Memory B cell (primary cell): ENCODE results near the gene SLC37A1.

Source experiments
- ATAC-seq: fragments of 150-1000 bp; cut with Tn5 transposase; 2 replicates; pipeline ENCODE4 v1.10.0; 2021; ENCODE audit warnings: low read depth, mild to moderate bottlenecking, moderate library complexity
- DNase-seq, 2 donors: peaks; one replicate each; pipeline ENCODE4 v3.0.0; 2022; ENCODE audit warnings: low spot score in 2 of 2
- H3K27ac Mint-ChIP-seq: one replicate; pipeline ENCODE4 v1.8.0; 2022; ENCODE audit warnings: mild to moderate bottlenecking, moderate library complexity, mixed read lengths
- H3K27me3 Mint-ChIP-seq: one replicate; pipeline ENCODE4 v1.8.0; 2022; ENCODE audit warnings: mixed read lengths
- H3K36me3 Mint-ChIP-seq: one replicate; pipeline ENCODE4 v1.8.0; 2022; ENCODE audit warnings: mild to moderate bottlenecking, mixed read lengths
- H3K4me1 Mint-ChIP-seq: one replicate; pipeline ENCODE4 v1.8.0; 2022; ENCODE audit warnings: mixed read lengths
- H3K4me3 Mint-ChIP-seq: one replicate; pipeline ENCODE4 v1.8.0; 2022; ENCODE audit warnings: mild to moderate bottlenecking, moderate library complexity, mixed read lengths
- H3K9me3 Mint-ChIP-seq: one replicate; pipeline ENCODE4 v1.8.0; 2022; ENCODE audit warnings: mixed read lengths

Gene SLC37A1

GRCh38 chr21:42505090-42505726, 8.4 kb upstream of the SLC37A1 start:
- peaks cover 9% of the 10 kb centered on the region for H3K4me1 Mint-ChIP-seq
- no peaks in the 10 kb centered on the region for H3K27me3 Mint-ChIP-seq
- H3K9me3 Mint-ChIP-seq: no peaks in the 10 kb centered on the region
- H3K4me3 Mint-ChIP-seq: no peak overlapping the region
- DNase-seq (no peak), ATAC-seq (peak; percentile 98)
- no peak overlapping the region for H3K27ac Mint-ChIP-seq
- H3K36me3 Mint-ChIP-seq: no peaks in the 10 kb centered on the region

GRCh38 chr21:42507418-42507817, 6.2 kb upstream of the SLC37A1 start:
- H3K4me3 Mint-ChIP-seq: no peak overlapping the region
- DNase-seq (no peak), ATAC-seq (no peak)
- H3K36me3 Mint-ChIP-seq: no peaks in the 10 kb centered on the region
- no peak overlapping the region for H3K27ac Mint-ChIP-seq
- H3K27me3 Mint-ChIP-seq: no peaks in the 10 kb centered on the region
- H3K4me1 Mint-ChIP-seq: peaks cover 12% of the 10 kb centered on the region
- H3K9me3 Mint-ChIP-seq: no peaks in the 10 kb centered on the region

DNA sequence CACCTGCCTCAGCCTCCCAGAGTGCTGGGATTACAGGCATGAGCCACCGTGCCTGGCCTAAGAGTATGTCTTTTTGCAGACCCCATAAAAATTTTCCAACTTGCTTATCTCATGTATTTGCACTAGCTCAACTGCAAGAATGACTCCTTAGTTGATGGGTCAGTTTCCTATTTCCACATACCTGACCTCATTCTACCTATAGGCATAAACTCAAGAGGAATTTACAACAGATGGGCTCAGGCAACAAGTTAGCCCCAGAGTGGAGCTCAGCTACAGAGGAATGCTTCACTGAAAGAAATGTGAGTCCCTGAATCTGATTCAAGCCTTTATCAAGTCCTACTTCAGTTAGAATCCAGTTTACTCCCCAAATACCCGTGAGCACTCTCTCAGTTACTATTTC, 5.3 kb upstream of the SLC37A1 start:
- Mint-ChIP-seq H3K27me3 (no peaks in the 10 kb centered on the region), H3K36me3 (no peaks in the 10 kb centered on the region), H3K27ac (no peak overlapping the region), H3K4me3 (no peak overlapping the region), H3K4me1 (peaks cover 14% of the 10 kb centered on the region), H3K9me3 (no peaks in the 10 kb centered on the region)
- ATAC-seq: no peak
- DNase-seq: no peak

GRCh38 chr21:42509244-42509643, 4.4 kb upstream of the SLC37A1 start:
- DNase-seq (no peak), ATAC-seq (no peak)
- Mint-ChIP-seq H3K27ac (no peak overlapping the region), H3K27me3 (no peaks in the 10 kb centered on the region), H3K36me3 (no peaks in the 10 kb centered on the region), H3K9me3 (no peaks in the 10 kb centered on the region), H3K4me3 (no peak overlapping the region), H3K4me1 (peaks cover 14% of the 10 kb centered on the region)

DNA sequence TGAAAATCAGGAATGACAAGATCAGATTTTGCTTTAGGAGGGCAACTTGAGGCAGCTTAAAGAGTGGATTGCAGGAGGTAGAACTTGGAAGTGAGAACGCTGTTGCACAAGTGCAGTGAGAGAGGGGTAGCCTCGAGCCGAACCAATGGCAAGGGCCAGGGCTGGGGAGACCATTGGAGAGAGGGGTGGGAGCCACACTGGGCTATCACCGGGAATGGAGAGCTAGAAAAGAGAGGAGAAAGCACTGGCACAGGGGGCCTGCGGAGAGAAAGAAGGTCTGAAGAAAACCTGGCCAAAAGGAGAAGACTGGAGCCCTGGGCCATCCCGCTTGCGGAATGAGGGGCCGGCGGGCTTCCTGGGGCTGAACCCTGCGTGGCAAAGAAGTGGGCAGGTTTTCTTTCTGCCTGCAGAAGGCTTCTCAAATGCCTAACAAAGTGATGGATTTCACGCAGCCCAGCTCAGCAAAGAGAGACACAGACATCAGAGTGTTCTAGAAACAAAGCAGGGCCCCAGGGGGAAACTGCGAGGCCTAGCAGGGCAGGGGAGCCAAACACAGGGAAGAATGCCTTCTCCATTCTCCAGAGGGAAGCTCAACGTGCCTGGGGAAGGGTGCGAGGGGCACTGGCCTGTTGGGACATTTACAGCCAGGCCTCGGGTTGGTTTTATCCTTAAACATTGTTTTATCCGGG, 1.2 kb upstream of the SLC37A1 start:
- Mint-ChIP-seq H3K27ac (peak overlapping the region; percentile 93), H3K36me3 (peaks cover 4% of the 10 kb centered on the region), H3K4me3 (peak overlapping the region; percentile 91), H3K27me3 (no peaks in the 10 kb centered on the region), H3K9me3 (no peaks in the 10 kb centered on the region), H3K4me1 (peaks cover 11% of the 10 kb centered on the region)
- ATAC-seq (no peak), DNase-seq (no peak)

DNA sequence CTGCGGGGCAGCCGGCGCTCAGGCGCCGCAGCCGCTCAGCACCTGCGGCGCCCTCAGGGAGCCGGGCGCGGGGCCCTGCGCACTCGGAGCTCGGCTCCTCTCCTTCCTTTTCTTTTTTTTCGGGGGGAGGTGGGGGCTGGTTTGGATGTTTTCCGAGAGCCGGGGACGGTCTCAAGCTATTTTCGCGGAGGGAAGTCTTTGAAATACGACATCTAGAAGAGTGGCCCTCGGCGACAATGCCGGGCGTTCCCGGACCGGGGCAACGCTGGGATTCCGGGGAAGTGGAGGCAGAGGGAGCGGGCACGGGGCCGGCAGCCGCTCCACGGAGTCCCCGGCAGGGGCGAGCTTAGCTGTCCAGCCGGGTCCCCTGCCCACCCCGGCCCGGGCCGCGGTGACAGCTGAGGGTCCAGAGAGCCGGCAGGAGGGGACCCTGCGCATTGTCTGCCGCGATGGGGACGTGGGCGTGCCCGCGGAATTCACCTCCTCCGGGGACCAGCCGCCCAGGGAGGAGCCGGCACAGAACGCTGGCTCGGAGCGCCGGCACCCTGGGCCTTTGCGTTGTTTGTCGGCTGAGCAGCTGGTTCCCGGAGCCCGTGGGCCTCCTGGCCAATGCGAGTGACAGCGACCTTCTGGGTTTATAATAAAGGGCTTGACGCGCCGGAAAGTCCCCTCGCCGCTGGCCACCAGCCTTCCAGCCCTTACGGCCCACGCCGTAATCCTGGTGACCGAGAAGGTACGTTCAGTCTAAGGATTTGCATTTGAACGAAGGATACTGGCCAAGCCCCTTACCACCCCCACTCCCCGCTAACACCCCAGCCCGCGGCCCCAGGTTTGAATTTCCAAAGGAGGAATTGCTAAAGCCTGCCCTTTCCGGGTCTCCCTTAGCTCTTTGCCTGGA, 582 bp downstream of the SLC37A1 start:
- Mint-ChIP-seq H3K36me3 (peaks cover 7% of the 10 kb centered on the region), H3K27me3 (no peaks in the 10 kb centered on the region), H3K27ac (peak overlapping the region; percentile 94), H3K4me1 (peaks cover 11% of the 10 kb centered on the region), H3K9me3 (no peaks in the 10 kb centered on the region), H3K4me3 (peak overlapping the region; percentile 85)
- ATAC-seq: peak; percentile 75
- DNase-seq: peak; percentile 78 to 79

GRCh38 chr21:42514883-42515228, 1.2 kb downstream of the SLC37A1 start:
- DNase-seq: no peak
- no peaks in the 10 kb centered on the region for H3K9me3 Mint-ChIP-seq
- peaks cover 13% of the 10 kb centered on the region for H3K4me1 Mint-ChIP-seq
- no peak for ATAC-seq
- peak overlapping the region; percentile 94 for H3K27ac Mint-ChIP-seq
- H3K36me3 Mint-ChIP-seq: peaks cover 11% of the 10 kb centered on the region
- H3K27me3 Mint-ChIP-seq: no peaks in the 10 kb centered on the region
- H3K4me3 Mint-ChIP-seq: peak overlapping the region; percentile 85

- ATAC-seq (no peak), DNase-seq (no peak)
- peaks cover 19% of the 10 kb centered on the region for H3K36me3 Mint-ChIP-seq
- peak overlapping the region; percentile 55 for H3K4me3 Mint-ChIP-seq
- no peaks in the 10 kb centered on the region for H3K27me3 Mint-ChIP-seq
- peaks cover 17% of the 10 kb centered on the region for H3K4me1 Mint-ChIP-seq
- peak overlapping the region; percentile 24 for H3K27ac Mint-ChIP-seq
- no peaks in the 10 kb centered on the region for H3K9me3 Mint-ChIP-seq
Measured at GRCh38 chr21:42515708-42516502, 2.3 kb downstream of the SLC37A1 start.

GRCh38 chr21:42518215-42518614, 4.6 kb downstream of the SLC37A1 start:
- no peaks in the 10 kb centered on the region for H3K27me3 Mint-ChIP-seq
- H3K36me3 Mint-ChIP-seq: peaks cover 28% of the 10 kb centered on the region
- H3K4me3 Mint-ChIP-seq: no peak overlapping the region
- peak overlapping the region; percentile 69 for H3K27ac Mint-ChIP-seq
- no peak for DNase-seq
- no peaks in the 10 kb centered on the region for H3K9me3 Mint-ChIP-seq
- ATAC-seq: no peak
- H3K4me1 Mint-ChIP-seq: peaks cover 22% of the 10 kb centered on the region

DNA sequence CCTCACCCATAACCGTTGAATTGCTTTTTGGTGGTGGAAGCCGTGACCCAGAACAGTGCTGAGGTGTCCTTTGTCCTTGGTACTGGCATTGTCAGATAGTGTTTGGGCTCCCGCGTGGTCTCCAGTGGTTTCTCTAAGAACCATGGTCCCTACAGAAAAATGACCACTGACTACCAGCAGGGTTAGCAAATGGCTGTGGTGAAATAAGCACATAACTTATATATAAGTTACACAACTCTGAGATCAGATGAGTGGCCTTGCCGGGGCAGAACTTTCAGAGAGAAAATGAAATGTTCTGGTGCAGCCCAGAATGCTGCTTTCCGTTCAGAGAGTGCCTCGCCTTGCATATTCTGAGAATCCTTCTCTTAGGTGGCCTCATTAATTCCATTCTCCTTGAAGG, 5.0 kb downstream of the SLC37A1 start:
- Mint-ChIP-seq H3K4me1 (peaks cover 22% of the 10 kb centered on the region), H3K27ac (peak overlapping the region; percentile 69), H3K4me3 (no peak overlapping the region), H3K9me3 (no peaks in the 10 kb centered on the region), H3K27me3 (no peaks in the 10 kb centered on the region), H3K36me3 (peaks cover 28% of the 10 kb centered on the region)
- DNase-seq: no peak
- ATAC-seq: no peak

- DNase-seq (no peak), ATAC-seq (no peak)
- Mint-ChIP-seq H3K9me3 (no peaks in the 10 kb centered on the region), H3K27ac (peak overlapping the region; percentile 100), H3K27me3 (no peaks in the 10 kb centered on the region), H3K4me1 (peaks cover 36% of the 10 kb centered on the region), H3K4me3 (no peak overlapping the region), H3K36me3 (peaks cover 30% of the 10 kb centered on the region)
Measured at GRCh38 chr21:42520628-42521253, 7.1 kb downstream of the SLC37A1 start.

DNA sequence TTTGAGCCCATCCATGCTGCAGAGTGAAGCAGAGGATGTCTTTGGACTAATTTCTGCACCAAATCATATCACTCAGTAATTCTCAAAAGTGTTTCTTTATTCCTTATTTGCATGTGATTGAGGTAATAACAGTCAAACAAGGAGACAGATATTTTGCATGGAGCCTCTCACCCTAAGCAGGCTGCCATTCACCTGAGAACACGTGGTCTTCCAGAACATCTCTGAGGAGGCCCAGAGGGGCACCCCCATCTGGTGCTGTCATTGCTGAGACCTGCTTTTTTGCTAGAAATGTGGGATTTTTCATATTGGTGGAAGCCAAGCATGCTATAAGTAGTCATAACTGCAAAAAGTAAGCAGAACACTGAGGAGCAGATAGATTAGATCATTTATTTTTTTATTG, 7.7 kb downstream of the SLC37A1 start:
- no peak overlapping the region for H3K4me3 Mint-ChIP-seq
- peaks cover 32% of the 10 kb centered on the region for H3K36me3 Mint-ChIP-seq
- H3K9me3 Mint-ChIP-seq: no peaks in the 10 kb centered on the region
- no peaks in the 10 kb centered on the region for H3K27me3 Mint-ChIP-seq
- peak overlapping the region; percentile 100 for H3K27ac Mint-ChIP-seq
- peaks cover 39% of the 10 kb centered on the region for H3K4me1 Mint-ChIP-seq
- ATAC-seq (no peak), DNase-seq (no peak)

DNA sequence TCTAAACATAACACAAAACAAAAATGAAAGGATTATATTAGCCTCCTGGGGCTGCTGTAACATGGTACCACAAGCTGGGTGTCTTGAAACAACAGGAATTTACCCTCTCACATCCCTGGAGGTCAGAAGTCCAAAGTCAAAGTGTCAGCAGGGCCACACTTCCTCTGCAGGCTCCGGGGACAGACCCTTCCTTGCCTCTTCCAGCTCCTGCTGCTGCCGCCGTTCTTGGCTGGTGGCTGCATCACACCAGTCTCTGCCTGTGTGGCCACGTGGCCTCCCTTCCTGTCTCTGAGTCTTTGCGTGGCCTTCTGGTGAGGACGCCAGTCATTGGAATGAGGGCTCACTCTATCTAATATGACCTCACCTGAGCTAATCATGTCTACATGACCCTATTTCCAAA, 8.2 kb downstream of the SLC37A1 start:
- peaks cover 34% of the 10 kb centered on the region for H3K36me3 Mint-ChIP-seq
- H3K9me3 Mint-ChIP-seq: no peaks in the 10 kb centered on the region
- DNase-seq (no peak), ATAC-seq (no peak)
- H3K4me3 Mint-ChIP-seq: no peak overlapping the region
- H3K27ac Mint-ChIP-seq: peak overlapping the region; percentile 100
- H3K27me3 Mint-ChIP-seq: no peaks in the 10 kb centered on the region
- peaks cover 42% of the 10 kb centered on the region for H3K4me1 Mint-ChIP-seq
